ENCODE measurements around the gene C2orf72. TPM values are rescaled to one million over a fixed set of nuclear protein-coding genes. Genes with fewer than 3 reads are reported as not detected.

The C2orf72 gene
- total and polyA plus RNA-seq, 2 of the 13 experiments (the other 11 are each of a cell fraction or from before 2014, with no cell fraction given) = 147 to 203 TPM

- TF ChIP-seq ARID4A (CRISPR knock-in tag; IDR thresholded peaks at IDR 0.05; ENCODE audit: borderline replicate concordance) (peak; percentile 19; the same call in 1 of the 2 replicates), HMG20A (CRISPR knock-in tag; IDR thresholded peaks at IDR 0.05; ENCODE audit: borderline replicate concordance) (peak; percentile 16; the same call in 1 of the 2 replicates), SRSF4 (IDR thresholded peaks at IDR 0.05; ENCODE audit: low read depth, low read length, poor library complexity, severe bottlenecking) (no peak), MEIS2 (CRISPR knock-in tag; IDR thresholded peaks at IDR 0.05) (no peak), PLRG1 (conservative IDR thresholded peaks at IDR 0.05) (no peak), ZMAT5 (CRISPR knock-in tag; IDR thresholded peaks at IDR 0.05; ENCODE audit: borderline replicate concordance, low read depth) (no peak), ZNF281 (CRISPR knock-in tag; IDR thresholded peaks at IDR 0.05; ENCODE audit: borderline replicate concordance) (peak; percentile 26; the same call in 1 of the 2 replicates), ZBTB14 (CRISPR knock-in tag; IDR thresholded peaks at IDR 0.05) (no peak), U2AF2 (IDR thresholded peaks at IDR 0.05; ENCODE audit: low read depth, low read length) (no peak), ZNF576 (CRISPR knock-in tag; IDR thresholded peaks at IDR 0.05) (no peak), KAT7 (CRISPR knock-in tag; IDR thresholded peaks at IDR 0.05; ENCODE audit: borderline replicate concordance) (no peak), MED1 (CRISPR knock-in tag; IDR thresholded peaks at IDR 0.05) (peak; percentile 47; the same call in 1 of the 2 replicates), AKAP8 (CRISPR knock-in tag; IDR thresholded peaks at IDR 0.05) (no peak), RARA (CRISPR knock-in tag; IDR thresholded peaks at IDR 0.05) (peak; percentile 36; the same call in 1 of the 2 replicates), HDAC1 (CRISPR knock-in tag; IDR thresholded peaks at IDR 0.05) (peak; percentile 71; the same call in 1 of the 2 replicates), MED13 (CRISPR knock-in tag; IDR thresholded peaks at IDR 0.05) (0 out of 2 replicates have a peak, but pooled peaks have one; percentile 65), ZNF354B (CRISPR knock-in tag; IDR thresholded peaks at IDR 0.05) (no peak), TARDBP (CRISPR knock-in tag; IDR thresholded peaks at IDR 0.05) (peak; percentile 0; the same call in 1 of the 2 replicates), FOXA3 (CRISPR knock-in tag; IDR thresholded peaks at IDR 0.05) (peak; percentile 76)
Measured at GRCh38 chr2:231034291-231034882, 2.9 kb upstream of the C2orf72 start (continued).

All from HepG2 (cell line).